Right lobe of liver (tissue), 4 donors: ENCODE measurements around the gene ZBTB43.

ENCODE experiments used
- CTCF ChIP-seq, 4 donors: fragments of 200-600 bp in 3 of 4; fragments of 450-650 bp in 1 of 4; IDR thresholded peaks; one replicate each; pipeline versions ENCODE4 v1.5.1 to v1.8.0; 2016 to 2022; ENCODE audit warnings: antibody characterized with exemption in 4 of 4, mild to moderate bottlenecking in 2 of 4
- POLR2A ChIP-seq: fragments of 450-650 bp; IDR thresholded peaks from one replicate; pipeline ENCODE4 v1.6.1; 2017; ENCODE audit warnings: antibody characterized with exemption, mild to moderate bottlenecking
- donor health status: DM: no; HTN: no; CAD: no.
- donor health status: DM: no; HTN: no; CAD: no.
- donor health status: DM: no; HTN: yes; CAD: no.

- TF ChIP-seq CTCF (IDR thresholded peaks at IDR 0.05) (no peak), POLR2A (no peak)
Observed at GRCh38 chr9:126880226-126880946, 75.5 kb downstream of the ZBTB43 start.
